NCI-H82 treated with DMSO at 0.1 percent for 48 hours (cell line): ENCODE data around the gene SPEG.
A peak's percentile ranks its signal among the peaks of the same experiment; 100 is the strongest.

ENCODE experiments used
- DNase-seq: peaks from one replicate; lab custom pipeline; 2025; ENCODE audit not compliant: unreplicated experiment; lab: John Stamatoyannopoulos, UW

The SPEG gene

DNA sequence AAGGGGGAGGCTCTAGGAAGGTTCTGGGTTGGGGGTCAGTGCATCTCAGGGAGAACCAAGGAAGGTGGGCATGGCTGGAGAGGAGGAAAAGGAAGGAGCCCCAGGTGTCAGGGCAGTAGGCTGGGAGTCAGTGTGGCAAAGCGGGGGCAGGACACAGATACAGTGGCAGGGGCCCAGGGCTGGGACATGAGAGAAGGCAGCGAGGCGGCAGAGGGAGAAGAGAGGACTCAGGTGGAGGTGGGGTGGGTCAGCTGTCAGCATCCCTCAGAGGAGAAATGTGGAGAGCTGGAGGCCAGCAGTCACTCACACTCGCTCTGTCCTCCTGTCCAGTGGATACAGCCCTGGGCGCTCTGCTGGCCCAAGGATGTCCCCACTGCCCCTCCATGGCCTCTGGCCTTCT lies 58.4 kb downstream of the SPEG start:
- no peak for DNase-seq

DNA sequence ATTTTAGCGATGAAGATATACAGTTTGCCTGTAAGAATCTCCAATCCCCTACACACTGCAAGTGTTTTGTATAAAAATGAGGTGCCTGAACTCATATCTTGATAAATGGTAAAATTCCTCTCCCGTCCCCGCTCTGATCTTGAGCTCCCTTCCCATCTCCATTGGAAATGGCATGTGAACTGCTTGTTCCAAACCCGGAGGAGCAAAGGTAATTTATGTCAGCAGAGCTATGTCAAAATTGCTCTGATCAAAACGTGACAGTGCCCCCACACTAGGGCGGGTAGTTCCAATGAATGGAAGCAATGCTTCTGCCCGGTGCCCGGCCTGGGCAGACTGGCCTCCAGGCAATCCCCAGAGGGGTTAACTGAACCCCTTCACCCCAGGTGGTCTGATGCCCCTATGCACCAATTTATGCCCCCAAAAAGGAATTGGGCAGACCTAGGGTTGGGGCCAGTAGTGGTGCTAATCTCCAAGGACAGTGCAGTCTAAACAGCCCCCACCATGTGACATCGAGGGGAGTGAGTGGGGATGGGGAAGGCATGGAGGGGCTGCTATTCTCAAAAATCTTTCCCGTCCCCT lies 60.4 kb downstream of the SPEG start:
- no peak for DNase-seq

DNA sequence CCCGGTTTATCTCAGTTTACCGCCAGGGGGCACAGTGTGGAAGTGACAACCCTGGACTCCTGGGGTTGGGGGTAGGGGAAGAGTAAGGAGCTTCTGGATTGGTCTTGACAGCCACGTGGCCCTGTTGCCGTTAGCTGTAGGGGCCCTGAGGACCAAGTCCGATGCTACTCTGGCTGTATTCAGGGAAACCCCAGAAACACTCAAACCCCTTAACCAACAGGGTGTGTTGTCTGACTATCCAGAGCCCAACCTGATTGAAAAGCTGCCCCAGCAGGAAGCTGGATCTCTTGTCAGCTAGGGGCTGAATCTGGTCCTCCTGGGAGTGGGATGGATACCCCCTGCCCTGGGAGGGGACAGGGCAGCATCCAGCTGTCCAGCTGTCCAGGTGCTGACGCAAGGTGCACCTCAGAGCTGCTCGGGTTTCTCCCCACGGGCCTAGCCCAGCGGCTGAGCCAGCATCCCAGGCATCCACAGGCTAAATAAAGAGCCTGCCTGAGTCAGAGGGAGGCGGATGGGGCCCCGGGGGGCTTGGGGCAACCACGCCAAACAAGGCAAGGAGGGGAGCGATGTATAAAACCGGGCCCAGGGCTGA lies 61.0 kb downstream of the SPEG start:
- DNase-seq = peak; percentile 82

DNA sequence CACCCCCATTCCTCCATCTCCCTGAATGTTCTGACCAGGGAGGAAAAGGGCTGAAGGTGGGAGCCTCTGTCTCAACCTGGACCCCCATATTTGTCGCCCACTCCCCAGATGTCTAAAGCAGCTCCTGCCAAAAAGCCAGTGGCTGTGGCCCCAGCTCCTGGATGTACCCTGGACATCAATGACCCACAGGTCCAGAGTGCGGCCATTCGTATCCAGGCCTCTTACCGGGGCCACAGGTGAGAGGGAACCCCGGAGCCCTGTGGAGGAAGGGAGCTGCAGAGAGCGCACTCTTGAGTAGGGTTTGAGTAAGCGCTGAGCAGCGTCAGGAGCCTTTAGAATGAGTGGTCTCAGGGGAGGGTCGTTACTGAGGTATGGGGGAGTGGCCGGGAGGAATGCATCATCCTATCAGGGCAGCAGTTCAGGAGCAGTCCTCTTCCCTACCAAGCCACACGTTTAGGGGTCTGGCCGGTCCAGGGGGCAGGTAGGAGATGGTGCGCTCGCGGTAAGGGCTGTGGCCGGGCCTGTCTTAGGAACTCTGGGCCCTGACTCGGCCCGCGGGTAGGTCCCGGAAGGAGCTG lies 61.7 kb downstream of the SPEG start:
- no peak for DNase-seq

DNA sequence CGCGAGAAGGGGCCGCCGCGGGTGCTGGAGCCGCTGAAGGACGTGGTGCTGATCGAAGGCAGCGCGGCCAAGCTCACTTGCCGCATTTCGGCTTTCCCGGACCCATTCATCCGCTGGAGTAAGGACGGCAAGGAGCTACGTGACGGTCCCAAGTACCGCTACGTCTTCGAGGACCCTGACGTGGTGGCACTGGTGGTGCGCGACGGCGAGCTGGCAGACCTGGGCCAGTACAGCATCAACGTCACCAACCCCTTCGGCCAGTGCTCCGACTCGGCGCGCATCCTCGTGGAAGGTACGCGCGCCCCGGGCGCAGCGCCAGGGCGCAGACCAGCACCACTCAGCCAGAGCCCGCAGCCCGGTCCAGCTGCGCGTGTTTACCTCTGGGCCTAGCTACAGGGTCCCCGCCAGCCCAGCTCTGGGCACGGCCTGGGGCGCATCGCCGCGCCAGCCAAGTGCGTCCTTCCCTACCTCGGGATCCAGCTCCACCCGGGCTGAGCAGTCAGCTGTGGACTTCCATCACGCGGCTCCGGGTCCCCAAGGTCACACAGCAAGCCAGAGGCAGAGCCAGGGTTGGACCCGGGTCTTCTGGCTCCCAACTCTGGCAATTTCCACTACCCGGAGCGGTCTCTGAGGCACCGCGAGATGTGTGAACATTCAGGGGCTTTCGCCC lies 62.3 kb downstream of the SPEG start:
- no peak for DNase-seq

DNA sequence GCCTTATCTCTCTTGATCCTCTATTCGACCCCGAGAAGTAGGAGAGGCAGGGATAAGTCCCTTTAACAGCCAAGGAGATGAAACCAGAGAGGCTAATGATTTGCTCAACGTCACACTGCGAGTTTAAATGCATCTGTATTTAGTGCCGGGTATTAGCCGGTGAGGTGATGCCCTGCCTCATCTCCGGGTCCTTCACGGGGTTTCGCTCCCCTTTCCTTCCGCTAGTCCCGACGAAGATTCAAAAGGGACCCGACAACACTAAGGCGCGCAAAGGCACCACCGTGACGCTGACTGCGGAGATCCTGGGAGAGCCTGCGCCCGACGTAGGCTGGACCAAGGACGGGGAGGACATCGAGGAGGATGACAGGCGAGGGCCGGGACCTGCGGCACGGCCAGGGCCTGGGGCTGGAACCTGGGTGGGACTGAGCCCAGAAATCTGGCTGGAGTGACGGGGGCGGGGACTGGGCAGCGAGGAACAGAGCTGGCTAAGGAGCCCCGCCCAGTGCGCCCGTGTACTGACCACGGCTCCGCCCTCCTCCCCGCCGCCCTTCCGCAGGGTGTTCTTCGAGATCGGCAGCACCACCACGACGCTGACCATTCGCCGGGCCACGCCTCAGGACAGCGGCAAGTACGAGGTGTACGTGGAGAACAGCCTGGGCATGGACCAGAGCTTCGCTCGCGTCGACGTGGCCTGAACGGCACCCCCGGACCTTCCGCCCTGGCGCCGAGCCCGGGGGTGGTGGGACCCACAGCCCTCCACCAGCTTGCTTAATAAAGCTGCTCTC lies 63.0 kb downstream of the SPEG start:
- DNase-seq = peak; percentile 65

DNA sequence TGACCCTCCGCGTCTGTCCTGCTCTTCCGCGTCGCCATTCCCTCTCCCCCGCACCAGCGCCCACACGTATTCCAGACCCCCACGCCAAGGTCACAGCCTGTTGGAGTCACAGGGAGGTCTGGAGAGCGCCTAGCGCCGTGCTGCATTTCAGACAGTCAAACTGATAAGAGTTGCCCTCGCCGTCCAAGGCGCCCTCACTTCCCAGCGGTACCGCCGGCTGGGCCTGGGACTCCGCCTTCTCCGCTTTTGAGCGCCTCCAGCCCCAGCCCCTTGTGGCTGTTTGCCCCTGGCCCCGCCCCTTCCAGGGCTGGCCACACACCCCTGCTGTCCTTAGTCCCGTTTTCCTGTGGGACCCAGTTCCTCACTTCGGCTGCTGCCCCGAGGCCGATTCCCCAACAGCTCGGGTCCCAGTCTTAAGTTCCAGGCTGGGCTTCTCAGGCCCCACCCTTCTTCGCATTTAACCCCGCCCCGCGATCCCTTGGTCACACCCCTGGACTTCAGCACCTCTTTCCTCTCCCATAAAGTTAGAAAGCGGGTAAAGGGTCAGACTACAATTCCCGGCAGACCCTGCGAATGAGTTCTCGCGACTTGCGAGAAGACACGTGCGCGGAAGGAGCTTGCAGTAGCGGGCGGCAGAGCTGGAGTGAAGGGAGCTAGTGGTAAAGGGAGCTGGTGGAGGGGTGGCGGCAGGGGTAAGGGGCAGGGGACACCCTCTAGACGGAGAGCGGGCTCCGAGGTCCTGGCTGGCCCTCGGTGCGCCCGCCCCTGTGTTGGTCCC lies 63.8 kb downstream of the SPEG start, which contains the start of gene GMPPA:
Gene GMPPA (plus strand): TSS at position 612 of the 778 bp plus-strand sequence. CDS start 1,085 bp downstream, outside the sequence.
- peak; percentile 99 for DNase-seq

DNA sequence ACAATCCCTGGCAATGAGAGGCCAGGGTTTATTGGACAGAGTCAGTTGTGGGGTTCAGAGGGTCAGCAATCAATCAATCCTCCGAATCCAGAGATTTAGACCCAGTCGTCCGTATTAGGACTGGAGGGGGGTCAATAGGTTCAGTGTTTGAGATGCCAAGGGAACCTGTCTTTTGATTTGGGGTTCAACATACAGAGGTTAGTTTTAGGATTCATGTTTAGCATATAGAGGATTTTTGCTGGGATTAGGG lies 64.3 kb downstream of the SPEG start:
- no peak for DNase-seq

DNA sequence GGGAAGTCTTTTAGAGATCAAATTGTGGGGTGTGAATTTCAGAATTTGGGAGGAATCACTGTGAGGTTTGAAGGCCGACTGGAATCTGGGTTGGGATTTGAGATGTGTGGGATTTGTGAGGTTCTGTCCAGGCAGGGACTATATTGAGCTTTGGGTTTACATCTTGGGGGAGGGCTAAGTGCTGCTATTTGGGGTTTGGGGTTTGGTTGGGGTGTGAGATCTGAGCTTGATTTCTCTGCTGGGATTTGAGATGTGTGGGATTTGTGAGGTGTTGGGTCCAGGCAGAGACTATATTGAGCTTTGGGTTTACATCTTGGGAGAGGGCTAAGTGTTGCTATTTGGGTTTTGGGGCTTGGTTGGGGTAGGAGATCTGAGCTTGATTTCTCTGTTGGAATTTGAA lies 64.9 kb downstream of the SPEG start:
- no peak for DNase-seq

DNA sequence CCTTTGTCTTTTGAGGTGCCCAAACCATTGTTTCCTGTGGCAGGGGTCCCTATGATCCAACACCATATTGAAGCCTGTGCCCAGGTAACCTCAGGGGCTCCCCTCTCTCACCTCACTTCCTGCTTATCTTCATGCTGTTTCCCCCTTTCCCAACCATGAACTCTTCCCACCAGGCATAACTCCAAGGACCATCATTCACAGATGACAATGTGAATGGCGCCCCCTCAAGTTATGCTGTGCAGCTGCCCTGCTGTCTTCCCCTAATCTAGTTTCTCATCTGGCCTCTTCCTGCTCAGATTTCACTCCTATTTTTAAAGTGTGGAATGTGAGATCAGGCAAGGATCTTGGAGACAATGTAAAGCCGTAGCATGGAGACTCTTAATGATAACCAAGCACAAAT lies 65.5 kb downstream of the SPEG start:
- peak; percentile 65 for DNase-seq

DNA sequence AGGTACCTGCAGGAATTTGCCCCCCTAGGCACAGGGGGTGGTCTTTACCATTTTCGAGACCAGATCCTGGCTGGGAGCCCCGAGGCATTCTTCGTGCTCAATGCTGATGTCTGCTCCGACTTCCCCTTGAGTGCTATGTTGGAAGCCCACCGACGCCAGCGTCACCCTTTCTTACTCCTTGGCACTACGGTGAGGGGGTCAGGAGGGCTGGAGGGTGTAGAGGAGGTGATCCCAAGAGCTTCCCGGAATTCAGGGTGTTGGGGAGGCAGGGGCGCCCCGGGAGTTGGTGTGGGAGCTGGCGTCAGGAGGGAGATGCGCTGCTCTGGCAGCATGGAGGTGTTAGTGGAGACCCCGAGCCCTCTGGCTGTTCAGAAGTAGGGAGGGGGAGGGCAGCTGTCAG lies 67.2 kb downstream of the SPEG start:
- no peak for DNase-seq

DNA sequence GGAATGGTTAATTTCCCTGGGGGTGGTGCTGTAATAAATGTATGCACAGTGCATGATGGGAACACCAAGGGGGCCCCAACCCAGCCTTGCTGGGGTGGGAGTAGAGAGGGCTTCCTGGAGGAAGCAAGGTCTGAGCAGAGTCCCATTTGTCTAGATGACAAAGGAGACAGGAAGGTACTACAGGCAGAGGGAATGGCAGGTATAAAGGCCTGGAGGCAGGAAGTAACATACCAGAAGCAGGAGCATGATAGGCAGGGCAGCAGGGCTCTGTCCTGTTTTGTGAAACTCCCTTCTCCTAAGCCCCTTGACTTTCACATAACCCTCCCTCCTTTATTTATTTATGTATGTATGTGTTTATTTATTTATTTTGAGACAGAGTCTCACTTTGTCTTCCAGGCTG lies 68.0 kb downstream of the SPEG start:
- DNase-seq = no peak

DNA sequence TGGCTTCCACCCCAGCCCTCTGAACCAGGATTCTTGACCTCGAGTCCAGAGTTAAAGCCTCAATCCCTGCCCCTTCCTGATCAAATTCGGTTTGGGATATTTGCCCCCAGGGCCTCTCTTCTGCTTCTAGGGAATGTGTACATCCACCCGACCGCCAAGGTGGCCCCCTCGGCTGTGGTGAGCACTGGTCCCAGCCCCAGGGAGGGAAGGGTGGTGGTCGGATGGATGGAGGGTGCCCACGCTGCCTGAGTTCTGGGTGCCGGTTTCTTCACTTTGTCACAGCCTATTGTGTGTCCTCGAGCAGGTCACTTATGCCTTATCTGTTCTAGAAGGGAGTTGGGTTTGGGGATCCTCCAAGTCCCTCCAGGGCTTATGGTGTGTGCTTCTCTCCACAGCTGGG lies 70.9 kb downstream of the SPEG start:
- no peak for DNase-seq

DNA sequence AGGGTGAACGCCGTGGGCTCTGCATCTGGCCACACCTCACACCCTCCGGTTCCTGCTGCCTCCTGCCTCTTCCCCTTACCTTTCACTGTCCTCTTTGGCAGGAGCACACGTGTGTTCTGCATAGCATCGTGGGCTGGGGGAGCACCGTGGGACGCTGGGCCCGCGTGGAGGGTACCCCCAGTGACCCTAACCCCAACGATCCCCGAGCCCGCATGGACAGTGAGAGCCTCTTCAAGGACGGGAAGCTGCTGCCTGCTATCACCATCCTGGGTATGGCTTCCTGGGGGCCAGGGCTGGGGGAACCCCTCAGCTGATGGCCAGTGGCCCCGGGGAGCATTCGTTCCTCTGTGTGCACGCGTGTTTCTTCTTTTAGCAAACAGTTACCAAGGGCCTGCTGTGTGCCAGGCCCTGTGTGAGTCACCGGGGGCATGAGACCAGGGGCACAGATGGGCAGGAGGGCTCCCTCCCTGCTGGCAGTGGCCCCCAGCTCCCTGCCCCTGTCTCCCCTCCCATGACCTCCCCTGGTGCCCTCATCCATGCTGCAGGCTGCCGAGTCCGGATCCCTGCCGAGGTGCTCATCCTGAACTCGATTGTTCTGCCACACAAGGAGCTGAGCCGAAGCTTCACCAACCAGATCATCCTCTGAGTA lies 71.6 kb downstream of the SPEG start:
- DNase-seq = no peak

DNA sequence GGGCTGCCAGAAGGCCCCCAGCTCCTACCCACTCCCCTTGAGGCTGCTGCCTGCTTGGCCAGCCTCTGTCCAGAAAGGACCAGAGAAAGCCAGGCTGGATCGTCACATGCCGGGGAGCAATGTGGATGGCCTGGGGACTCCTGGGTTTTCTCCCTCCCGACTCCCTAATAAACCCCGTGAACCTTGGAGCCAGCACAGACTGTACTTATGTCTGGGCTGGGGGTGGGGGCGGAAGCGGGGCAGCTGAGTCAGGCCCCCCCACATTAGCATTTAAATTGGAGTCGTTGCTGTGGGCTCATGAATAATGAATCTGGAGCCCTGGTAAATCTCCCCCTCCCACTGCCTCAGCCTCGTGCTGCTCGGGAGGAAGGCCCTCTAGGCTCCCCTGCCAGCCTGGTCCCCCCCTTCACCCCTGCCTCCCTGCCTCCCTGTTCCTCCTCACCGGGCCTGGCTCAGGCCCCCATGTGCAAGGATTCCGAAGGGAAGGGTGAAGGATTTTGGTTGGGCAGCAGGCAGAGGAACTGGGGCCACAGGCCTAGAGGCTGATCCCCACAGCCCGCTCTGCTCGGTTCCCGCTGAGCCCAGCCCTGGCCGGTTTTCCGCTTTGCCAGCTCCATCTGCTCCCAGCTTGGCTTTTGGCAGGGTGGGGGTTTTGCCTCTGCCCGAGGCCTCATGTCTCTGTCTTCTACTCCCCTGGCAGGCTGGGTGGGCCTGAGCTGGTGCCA lies 72.3 kb downstream of the SPEG start:
- DNase-seq = peak; percentile 40

DNA sequence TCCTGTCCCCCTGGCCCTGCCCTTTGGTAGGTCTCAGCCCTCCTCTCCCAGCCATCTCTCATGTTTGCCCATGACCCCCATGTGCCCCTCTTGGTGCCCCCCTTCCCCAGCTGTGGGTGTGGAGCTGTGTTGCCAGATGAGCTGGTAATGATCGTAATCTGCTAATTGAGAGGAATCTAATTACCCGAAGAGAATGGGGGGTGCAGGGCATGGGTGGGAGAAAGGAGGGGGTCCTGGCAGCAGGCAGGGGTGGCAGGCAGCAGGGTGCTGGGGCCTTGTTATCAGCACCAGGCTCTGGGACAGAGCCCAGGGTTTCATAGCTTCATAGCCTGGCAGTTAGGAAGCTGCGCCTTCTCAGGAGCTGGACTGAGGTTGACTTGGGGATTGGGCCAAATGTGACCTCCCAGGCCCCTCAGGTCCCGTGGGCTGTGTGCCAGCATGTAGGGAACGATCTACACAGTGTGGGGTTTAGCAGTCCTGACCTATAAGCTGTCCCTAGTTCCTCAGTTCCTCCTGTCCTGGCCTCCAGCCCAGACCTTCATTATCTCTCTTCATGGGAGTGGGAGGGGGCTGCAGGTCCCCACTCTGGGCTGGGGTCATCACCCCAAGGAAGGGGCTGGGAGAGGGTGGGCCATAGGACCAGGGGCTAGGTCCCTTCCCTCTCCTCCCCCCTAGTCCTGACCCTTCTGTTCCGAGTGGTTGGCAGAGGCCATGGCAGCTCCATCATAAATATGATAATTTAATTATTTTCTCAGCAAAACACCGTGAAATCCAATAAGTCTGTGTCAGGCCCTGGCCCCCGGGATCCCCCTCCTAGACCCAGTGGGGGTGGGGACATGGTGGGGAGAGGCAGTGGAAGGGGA lies 73.2 kb downstream of the SPEG start:
- peak; percentile 79 for DNase-seq

DNA sequence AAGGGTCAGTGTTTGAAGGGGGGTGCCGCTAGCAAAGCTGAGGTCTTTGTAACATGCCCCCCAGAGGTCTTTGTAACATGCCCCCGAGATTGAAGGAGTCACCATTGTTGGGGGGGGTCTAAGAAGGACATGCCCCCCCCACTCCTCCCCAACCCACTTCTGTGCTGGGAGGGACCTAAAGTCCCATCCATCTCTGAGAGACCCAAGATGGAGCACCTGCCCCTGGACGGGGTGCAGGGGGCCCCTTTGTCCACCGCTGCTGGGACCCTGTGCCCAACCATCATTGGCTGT lies 73.7 kb downstream of the SPEG start:
- no peak for DNase-seq

DNA sequence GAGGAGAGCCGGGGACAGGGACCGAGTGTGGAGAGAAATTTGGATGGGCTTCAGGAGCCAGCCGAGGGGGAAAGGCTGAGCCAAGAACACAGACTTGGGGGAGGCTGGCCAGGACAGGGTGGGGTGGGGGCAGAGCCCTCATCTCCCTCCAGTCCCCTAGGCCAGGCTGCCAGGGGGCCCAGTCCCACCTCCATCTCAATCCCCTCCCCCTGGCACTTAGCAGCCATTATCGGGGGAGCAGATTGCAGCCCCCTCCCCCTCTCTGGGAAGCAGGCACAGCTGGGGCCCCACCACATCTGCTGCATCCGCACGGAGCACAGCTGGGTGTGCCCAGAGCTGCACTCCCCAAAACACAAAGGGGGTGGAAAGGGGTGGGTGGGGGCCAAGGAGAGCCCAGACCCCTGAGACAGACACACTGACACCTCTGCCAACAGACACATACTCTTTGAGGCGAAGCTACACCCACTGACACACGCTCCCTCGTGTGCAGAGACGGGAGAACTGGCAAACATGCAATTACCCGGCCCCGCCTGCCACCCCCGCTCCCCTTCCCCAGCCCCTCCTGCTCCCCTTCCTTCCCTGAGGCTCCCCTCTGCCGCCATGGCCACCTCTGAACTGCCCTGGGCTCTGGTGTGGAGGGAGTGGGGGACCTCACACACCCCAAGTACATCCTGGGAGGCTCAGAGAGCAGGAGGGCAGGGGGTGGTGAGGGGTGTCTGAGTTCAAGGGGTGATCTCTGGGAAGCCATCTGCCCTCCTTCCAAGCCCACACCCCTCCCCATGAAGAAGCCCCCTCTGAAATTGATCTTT lies 74.5 kb downstream of the SPEG start:
- DNase-seq = peak; percentile 36
